HG03469 (cell line): ENCODE measurements around the gene COL8A1.

Source experiments
- ATAC-seq: cut with Tn5 transposase; IDR thresholded peaks from one replicate; pipeline ENCODE4 v1.9.1; 2021; ENCODE audit warnings: mild to moderate bottlenecking, moderate library complexity, moderate number of reproducible peaks; ENCODE audit not compliant: unreplicated experiment

The COL8A1 gene

DNA sequence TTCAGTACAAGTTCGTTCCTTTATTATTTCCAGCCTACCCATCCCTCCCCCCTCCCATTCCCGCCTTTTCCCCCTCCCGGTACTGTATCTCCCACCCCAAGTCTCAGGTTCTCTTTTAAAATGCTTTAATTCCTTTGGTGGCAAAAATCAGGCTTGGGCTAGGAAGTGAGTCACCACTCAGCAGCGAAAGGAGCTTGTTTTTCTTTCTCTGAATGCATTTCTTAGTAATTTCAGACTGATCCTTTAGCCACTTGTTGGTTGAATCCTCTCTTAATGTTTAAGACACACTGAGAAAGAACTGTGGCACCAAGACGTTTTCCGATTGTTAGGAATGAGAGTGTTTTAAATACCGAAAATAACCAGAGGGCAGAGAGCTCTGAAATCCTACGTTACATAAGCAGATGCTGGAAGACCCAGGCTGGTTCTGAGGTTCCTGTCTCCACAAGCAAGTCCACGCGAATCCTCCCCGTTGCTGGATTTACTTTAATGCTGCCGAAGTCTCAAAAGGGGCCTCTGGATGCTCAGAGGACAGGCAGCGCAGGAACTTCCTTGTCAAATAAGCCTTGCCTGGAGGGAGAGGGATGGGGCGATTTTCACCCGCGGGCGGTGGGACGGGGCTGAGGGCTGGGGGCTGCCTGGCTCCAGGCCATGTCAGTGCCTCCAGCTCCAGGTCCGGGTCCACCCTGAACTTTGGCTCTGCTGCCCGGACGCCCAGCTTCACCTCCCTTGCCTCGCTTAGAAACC lies 854 bp upstream of the COL8A1 start:
- ATAC-seq, result no peak

DNA sequence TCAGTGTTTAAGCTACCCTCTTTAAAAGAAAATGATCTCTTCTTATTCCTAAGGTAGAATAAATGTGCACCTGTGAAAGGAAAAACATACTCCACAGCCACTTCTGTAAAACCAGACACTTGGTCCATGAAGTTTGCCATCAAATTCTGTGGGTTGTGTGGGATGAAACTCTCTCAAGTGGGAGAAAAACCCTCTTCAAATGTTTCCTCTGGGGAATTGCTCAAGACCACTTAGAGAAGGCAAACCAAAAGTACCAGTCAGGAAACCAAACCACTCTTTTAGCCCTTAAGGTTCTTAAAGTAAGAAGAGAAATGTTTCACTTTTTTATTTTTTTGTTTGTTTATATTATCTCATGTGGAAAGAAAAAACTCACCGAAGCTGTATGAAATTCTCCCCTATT lies 1.2 kb downstream of the COL8A1 start:
- ATAC-seq, result no peak

DNA sequence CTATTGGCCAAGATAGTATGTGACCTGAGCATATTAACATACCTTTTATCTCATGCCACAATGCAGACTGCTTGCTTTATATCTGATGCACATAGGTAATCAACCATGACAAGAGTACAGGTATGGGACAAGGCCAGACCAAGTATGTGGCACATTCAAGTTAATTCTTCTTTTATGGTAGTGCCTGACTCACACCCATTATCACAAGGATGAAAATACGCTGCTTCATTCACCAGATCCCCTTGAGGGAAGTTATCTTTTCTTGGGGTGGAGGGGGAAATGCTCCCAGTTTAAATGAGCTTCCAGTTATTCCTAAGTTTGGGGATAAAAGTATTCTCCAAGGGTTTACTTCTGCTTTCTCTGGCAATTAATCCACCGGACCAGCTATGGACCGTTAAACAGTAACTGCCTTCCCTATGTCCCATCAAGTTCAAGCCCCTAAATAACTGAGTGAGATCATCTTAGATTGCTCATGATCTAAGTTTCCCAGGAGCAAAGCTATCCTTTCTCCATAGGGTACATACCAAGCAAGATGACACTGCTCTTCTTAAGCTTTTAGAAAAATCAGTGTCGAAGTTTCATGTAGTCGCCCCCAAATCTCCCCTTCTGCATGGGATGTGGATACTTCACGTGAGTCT lies 1.9 kb downstream of the COL8A1 start:
- ATAC-seq, result no peak

DNA sequence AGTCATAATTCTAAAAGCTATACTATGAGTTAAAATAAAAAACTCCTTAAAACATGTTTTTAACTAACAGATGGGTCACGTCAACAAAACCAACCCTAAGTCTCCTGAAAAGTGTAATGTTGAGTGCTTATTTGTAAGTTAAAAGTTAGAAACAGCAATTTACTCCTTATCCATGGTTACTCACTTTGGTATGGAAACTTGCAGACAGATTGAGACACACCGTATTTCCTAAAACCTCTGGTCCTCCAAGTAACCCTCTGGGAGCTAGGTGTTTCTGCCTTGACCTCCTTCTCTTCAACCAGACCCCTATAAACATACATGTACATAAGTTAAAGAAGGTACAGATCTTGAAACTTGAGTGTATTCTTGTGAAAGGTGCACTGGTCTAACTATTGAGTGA lies 3.1 kb downstream of the COL8A1 start:
- no peak for ATAC-seq

DNA sequence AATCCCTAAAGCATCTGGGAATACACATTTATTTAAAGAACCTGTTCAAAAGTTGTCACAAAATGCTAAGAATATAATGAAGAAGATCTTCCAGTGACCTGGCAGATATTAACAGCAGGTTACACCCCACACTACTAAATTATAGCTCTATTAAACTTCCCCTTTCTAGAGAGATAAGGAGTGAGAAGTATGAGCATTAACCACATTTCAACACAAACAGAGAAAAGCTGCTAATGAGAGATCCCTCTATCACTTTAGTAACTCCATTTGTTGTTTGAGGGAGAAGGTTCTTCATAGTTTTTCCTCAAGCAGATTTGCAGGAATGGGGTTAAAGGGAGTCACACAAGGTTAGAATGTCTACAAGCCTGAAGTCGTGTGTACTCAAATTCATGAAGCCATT lies 3.6 kb downstream of the COL8A1 start:
- no peak for ATAC-seq

DNA sequence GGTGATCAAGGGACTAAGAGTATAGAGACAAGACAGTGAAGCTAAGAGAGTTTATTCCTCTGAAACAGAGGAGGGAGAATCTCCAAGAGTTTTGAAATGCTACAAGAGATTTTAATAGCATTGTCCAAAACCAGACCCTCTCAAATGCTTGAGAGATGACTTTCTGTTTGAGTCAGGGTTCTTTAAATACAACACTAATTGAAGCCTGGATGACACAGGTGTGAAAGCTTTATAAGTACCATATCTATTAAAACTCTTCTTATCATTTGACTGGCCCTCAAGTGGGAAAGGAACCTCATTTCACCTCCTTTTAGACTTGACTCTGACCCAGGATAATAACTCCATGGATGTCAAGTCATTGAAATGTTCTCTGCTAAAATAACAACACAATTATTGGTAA lies 5.6 kb downstream of the COL8A1 start:
- no peak for ATAC-seq

DNA sequence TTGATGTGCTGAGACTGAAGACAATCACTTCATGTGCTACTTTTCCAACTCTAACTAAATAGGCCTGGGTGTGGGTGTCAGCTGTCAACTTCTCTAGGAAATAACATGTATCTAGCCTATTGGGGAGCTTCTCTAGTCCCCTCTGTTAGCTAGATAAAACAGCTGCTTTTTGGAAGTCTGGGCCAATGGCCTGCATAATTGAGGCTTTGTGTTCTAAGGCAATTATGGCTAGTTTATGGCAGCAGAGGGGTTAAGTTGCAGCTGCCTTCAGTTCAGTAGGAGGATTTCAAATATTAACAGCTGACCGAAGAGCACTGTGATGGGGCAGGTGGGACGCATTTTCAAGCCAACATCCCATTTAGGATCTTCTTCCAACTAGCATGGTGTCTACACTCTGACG lies 6.4 kb downstream of the COL8A1 start:
- ATAC-seq, result no peak

DNA sequence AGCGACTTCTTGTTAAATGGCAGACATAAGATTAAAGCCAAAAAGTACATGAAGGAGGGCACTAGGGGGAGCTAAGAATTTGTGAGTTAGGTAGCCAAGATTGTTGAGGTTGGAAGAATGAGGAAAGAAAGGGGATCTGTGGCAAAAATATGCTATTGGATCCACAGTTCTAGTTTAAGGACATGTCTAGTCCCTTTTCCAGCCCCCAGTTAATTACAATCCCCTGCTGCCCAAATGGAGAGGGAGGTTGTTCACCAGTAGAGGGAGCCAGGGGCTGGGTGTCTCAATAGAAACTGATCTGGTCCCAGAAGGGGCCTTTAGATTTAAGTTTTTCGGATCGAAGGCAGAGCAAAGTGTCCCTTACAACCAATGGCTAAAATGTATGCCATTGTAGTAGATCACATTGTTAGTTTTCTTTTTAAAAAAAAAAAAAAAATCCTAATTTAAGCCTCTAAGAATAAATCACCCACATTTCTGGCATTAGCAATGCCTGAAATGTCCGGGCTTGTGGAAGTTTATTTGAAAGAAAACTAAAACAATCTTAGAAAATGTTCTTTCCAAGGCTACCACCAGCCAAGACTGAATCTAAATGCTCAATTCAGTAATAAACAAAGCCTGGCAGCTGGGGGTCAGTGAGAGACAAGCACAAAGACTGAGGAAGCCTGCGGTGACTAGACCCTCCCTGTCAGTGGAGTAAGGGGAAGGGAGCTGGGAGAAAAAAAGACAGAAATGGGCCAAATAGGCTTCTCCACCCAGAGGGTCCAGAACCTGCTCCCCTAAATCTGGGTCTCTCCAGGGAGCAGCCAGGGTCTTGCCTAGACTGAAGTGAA lies 7.1 kb downstream of the COL8A1 start:
- no peak for ATAC-seq

DNA sequence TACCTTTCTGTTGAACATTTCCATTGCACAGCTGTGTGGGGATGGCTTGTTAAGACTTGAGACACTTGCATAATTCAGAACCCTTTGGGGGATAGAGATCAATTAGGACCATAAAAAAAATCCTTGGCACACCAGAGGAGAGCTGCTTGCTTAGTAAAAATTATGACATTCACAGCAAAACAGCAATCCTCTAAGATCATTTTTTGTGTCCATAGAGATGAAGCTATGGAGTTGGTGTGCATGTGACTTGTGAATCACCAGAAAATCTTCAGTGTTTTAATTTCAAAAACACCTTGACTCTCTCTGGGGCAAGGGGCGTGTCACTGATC lies 7.7 kb downstream of the COL8A1 start:
- no peak for ATAC-seq

DNA sequence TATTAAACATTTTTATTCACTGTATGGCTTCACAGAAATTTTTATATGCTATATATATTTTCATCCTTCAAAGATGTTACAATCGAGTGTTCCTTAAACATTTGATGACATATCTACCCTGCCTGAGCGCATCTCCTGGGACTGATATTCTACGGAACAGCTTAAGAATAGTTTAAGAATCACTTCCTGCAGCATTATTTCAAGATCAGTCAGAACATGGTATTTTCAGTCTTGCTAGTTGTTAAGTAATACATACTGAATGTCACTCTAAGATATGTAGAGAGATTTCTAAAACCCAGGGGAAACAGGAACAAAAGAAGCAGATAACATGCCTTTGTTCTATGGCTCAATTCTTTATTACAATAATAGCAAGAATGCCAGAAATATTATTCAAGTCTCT lies 8.7 kb downstream of the COL8A1 start:
- no peak for ATAC-seq

DNA sequence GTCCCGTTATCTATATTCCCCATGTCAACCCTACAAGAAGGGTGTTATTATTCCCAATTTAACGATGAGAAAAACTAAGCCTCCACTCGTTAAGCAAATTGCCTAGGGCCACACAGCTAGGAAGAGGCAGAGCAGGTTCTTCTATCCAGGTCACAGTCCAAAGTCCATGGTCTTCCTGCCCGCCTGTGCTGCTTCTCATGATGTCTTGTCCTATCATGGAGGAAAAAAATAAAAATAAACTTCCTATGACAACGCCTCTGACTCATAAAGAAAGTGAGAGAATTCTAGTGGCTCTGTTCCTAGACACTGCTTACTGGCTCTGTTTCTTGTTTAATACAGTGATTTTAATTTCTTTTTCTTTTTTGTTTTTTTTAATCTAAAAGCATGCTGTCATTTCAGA lies 9.7 kb downstream of the COL8A1 start:
- ATAC-seq, result no peak

DNA sequence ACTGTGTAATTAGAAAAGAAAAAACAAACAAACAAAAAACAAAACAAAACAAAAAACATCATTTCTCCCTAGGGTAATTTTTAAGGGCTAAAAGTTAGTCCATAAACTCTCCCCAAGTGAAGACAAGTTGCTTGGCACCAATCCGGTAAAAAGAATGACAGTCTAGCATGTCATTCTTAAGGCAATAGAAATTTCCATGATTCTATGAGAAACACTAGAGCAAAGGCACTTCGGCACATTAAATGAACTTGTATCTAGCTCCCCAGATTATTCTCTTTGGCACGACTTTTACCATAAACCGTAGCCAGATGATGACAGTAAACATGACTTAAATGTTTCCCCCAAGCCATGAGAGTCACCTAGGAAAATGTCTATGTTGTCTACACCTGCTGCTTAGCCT lies 10.1 kb downstream of the COL8A1 start:
- no peak for ATAC-seq

DNA sequence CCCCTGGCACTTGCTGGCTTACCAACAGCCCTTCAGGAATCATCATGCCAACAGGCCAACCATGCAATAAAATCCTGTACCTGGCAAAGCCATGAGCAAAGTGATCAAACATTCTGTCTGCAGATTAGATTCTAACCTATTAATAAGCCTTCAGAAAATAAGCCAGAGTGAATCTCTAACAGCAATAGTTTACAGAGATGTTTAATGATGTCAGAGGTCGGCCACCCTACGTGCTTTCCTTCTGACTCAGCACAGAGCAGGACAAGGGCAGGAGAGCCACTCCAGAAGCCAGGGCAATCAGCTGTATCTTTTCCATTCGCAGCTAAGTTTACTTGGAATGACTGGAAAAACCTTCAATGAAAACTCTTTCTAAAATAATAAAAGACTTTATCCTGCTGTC lies 13.1 kb downstream of the COL8A1 start:
- ATAC-seq, result no peak

DNA sequence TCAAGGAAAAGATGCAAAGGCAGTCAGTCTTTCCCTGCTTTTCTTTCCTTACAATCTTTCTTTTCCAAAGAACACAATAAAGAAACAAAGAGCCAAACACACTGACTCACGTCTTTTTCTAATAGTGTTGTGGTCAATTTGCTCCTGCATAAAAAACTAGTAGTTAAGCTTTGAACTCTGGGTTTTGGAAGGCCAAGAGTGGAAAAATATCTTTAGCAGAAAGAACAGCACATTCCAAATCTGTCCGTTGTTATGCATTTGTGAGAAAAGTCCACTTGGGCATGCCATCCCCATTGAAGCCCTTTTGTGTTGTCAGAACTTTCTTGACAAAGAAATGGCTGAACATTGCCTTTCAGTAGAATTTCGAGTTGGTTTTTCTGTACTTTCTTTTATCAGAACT lies 18.2 kb downstream of the COL8A1 start:
- no peak for ATAC-seq

DNA sequence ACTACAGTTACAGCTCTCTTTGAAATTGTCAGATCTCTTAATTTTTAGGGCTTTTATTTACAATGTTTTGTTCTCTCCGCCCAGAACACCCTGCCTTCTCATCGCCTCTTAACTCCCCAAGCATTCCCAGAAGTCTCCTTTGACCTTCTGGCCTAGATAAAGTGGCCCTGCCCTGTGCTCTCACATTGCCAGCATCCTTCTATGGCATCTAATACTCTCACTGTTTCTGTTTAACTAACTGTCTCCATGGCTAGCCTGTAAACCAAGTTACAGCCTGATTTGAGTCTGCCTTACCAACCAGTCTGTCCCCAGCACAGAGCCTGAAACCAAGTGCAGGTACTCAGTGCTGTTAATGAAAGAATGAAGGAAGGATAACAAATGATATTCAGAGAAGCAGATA lies 19.9 kb downstream of the COL8A1 start:
- no peak for ATAC-seq

DNA sequence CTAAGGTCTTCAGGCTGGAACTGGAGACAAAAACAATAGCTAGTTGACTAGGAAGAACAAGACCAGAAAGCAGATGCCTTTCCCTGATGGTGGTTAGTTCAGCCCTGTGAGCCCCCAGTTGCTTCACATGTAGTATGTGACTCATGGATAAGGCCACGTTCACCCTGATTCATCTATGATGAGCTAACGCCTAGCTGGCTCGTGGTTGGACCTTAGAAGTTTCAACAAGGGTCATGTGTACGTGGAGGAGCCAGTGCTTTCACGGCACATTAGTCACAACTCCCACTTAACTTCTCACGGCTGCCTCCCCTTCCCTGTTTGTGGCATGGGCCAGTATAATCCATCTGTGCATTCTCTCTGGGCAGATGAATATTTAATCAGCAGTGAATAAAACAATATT lies 20.6 kb downstream of the COL8A1 start:
- ATAC-seq, result no peak

DNA sequence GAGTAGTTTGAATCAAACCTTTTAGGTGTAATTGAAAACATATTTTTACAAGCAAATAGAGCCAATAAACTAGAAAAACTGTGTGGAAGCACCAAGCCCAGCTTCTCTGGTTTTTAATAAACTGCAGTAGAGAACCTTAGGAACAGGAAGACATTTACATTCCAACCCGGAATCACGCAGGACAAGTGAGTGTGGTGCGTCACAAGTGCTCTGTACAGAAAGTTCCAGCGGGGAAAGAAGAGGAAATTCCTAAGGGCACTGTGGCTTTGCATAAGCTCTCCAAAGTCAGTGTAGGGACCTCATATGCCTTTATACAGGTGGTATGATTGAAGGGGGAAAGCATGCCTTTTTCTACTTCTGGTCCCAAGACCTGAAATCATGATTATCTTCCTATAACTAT lies 21.6 kb downstream of the COL8A1 start:
- ATAC-seq, result no peak

DNA sequence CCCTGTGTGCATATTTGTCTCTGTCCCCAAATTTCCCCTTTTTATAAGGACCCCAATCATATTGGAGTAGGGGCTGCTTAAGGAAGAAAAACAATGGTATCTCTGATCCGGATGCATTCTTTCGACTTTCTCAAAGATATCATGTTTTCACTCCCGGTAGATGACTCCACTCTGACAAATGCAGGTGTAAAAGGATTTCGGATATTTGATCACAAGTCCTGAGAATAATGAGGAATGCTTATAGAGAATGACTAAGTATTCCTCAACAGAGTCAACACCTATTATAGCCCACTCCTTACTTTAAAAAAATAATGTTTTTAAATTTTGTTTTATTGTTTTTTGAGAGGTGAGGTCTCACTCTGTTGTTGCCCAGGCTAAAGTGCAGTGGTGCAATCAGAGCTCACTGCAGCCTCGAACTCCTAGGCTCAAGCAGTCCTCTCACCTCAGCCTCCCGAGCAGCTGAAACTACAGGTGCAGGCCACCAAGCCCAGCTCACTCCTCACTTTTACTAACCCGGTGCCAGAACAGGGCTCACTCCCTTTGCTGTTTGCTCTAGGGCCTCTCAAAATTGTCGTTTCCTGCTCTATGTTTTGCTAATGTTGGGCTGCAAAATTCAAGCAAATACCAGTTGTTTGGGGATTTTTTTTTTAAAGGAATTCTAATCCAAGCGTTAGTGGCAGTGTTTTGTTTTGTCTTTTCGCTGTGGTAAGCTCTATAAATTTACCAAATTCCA lies 24.6 kb downstream of the COL8A1 start:
- ATAC-seq, result no peak

DNA sequence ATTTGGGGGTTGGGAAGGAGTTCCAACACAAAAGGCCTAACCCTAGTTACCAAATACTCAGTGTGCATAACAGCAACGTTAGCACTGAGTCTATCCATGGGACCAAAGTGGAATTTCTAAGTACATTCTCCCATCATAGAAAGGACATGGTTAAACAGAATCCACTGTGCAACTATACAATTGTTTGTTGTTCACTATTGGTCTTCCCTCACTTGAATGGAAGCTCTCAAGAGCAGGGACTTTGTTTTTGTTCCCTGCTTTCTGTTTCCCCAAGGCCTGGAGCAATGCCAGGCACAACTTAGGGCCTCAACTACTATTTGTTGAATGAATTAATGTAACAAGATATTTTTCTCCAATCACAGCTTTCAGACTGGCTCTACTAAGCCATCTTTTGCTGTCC lies 25.6 kb downstream of the COL8A1 start:
- ATAC-seq, result no peak

DNA sequence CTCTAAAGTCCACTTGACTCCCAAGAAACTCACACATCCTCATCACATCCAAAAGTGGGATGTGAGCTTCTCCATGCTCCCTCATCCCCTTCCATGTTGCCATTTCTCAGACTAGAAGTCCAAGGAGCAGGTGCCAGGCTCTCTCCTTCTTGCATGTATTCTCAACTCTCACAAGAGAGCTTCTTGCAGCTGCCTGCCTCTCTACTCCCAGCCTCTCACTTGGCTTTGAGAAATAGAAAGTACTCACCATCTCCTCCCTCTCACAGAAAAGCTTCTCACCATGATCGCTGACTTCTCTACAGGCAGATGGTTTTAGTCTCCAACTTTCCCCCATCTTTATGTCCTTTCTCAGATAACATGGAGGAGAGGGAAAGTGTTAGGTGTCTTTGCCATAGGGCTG lies 26.6 kb downstream of the COL8A1 start:
- no peak for ATAC-seq

DNA sequence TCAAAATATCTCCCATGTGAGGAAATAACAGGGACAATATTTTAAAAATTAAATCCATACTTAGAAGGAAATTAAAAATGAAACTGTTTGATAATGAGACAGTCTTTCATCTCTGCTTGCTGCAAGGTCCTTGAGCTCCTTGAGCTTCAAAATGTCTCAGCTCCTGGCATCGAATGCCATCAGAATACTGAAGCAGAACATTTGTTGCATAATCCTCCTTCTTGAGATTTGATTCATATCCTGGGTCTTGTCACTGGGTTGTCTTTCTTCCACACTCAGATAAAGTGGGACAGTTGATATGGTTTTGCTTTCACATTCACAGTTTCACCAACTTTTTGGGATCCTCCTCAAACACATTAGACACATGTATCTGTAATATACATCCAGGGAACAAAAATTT lies 27.8 kb downstream of the COL8A1 start:
- no peak for ATAC-seq

DNA sequence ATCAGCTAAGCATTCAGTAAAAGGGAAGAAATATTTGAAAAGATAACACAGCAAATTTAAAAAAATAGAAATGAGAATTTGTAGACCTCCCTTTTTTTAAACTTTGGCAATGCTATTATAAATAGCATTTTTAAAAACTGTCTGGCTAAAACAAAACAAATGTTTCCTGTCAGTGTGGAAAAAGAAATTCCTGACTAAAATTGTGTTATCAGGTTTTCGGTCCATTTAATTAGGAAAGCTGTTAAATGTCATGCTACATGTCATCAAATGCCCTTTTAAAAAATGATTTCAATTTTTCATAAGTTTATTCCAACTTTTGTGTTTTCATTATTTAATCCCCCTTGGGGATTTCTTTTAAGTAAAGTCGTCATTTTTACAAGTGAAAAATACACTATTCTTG lies 29.6 kb downstream of the COL8A1 start:
- ATAC-seq, result no peak
